Anterior cingulate cortex (tissue), 58 donors: Measurements from ENCODE around the gene PCNT.

Source experiments
- DNase-seq, 58 donors: peaks; one replicate each; lab custom pipeline; 2025; lab: John Stamatoyannopoulos, UW

PCNT gene

DNA sequence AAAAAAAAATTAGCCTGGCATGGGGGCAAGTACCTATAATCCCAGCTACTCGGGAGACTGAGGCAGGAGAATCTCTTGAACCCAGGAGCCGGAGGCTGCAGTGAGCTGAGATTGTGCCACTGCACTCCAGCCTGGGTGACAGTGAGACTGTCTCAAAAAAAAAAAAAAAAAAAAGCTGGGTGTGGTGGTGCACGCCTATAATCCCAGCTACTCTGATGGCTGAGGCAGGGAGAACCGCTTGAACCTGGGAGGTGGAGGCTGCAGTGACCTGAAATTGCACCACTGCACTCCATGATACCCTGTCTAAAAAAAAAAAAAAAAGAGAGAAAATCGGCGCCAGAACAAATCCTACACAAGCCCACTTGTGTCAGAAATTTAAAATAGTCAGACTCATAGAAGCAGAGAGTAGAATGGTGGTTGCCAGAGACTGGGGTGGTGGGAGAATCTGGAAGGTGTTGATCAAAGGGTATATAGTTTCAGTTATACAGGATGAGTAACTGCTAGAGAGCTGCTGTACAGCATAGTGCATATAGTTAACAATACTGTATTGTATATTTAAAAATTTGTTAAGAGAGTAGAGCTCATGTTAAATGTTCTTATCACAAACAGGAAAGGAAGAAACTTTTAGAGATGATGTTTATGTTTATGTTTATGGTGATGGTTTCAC, 144.3 kb downstream of the PCNT start:
- no peak for DNase-seq

DNA sequence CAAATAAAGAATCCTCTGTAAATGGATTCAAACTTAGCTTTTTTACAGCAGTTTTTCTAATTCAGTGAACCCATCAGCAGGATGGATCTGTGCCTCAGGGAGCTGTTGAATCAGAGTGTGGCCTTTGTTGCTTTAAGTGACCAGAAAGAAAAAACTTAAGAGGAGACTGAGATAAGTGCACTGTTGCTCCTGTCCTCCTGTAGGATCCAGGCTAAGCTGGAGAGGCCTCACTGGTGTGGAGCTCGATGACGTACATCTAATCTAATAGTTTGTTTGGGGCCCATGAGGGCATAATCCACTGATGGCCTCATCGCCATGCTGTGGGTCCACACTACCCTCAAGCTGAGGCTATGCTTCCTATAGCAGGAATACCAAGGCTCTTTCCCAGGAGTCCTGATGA, 145.3 kb downstream of the PCNT start:
- no peak for DNase-seq

DNA sequence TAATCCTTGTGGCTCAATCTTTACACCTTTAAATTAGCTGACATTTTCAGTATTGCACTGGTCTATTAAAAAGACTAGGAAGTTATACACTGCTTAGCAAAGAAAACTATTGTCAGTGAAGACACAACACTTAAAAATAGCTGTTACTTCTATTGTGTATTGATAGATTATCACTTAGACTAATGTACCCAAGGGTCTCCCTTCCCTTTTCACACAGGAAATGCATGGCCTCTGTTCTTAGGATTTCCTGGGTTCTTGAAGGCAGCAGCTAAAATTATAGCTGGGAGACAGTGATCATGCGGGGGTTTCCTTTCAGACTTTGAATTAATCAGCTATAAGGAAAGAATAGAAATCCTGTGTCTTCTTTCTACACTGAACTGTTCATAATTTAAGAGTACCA, 147.6 kb downstream of the PCNT start:
- DNase-seq, result peak in 1 of 58 donors; percentile 32

DNA sequence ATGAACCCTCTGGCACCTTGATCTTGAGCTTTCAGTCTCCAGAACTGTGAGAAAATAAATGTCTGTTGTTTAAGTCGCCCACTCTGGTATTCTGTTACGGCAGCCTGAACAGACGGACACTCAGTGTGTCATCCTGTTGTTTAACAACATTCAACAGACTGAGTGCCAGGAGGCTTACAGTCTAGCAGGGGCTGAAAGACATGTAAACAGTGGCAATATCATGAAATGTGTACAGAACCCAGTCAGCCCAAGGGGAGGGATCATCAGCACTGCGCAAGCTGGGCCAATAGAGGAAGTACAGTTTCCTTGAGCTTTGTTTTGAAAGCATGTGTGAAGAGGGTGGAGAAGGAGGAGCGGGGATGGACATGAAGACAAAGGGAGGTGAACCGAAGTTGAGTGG, 148.3 kb downstream of the PCNT start:
- peak in 3 of 58 donors; percentile 6 to 39 (median 25) for DNase-seq

DNA sequence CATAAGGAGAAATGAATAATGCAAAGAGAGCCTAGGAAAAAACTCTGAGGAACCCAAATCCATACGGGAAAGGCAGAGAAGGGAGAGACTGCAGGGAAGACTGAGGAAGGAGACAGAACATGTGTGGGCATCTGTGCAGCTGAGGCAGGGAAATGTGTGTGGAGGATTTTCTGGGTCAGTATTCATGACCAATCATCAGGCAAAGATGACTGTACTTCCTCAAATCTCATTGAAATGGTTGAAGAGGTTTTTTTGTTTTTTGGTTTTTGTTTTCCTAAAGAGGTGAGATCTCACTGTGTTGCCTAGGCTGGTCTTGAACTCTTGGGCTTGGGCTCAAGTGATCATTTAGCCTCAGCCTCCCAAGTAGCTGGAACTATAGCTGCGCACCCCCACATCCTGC, 150.4 kb downstream of the PCNT start:
- no peak for DNase-seq

- DNase-seq, result no peak
These were observed 151.3 kb downstream of the PCNT start for GRCh38 chr21:46475296-46475695.

- no peak for DNase-seq
These were observed 153.8 kb downstream of the PCNT start for GRCh38 chr21:46477765-46478164.

- DNase-seq, result no peak
These were observed 155.0 kb downstream of the PCNT start for GRCh38 chr21:46478910-46479309.

GRCh38 chr21:46480466-46480865, 156.5 kb downstream of the PCNT start:
- no peak for DNase-seq

GRCh38 chr21:46482225-46482845, 158.4 kb downstream of the PCNT start:
- DNase-seq, result no peak

- no peak for DNase-seq
These were observed 158.9 kb downstream of the PCNT start for GRCh38 chr21:46482846-46483231.

GRCh38 chr21:46483300-46484295, 159.6 kb downstream of the PCNT start:
- no peak for DNase-seq

- no peak for DNase-seq
These were observed 162.6 kb downstream of the PCNT start for GRCh38 chr21:46486481-46487126.

GRCh38 chr21:46489162-46489663, 165.3 kb downstream of the PCNT start:
- no peak for DNase-seq

DNA sequence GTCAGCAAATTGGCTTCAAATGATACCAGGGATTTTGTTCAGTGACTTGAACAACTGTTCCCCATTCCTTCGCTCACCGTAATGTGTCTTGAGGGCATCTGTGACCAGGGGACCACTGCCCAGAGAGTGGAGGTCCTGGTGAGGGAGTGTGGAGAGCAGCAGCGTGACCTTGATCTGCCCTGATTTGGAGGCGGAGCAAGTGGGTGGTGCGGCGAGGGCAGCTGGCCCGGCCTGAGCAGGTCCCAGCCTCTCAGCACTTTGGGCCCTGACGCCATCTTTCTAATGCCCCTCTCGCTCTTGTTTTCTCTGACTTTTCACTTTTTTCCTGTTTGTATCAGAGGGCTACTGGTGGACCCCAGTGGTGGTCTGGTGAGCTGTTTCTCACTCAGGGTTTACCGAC, 165.8 kb downstream of the PCNT start:
- DNase-seq, result no peak

GRCh38 chr21:46491553-46491952, 167.6 kb downstream of the PCNT start:
- no peak for DNase-seq

DNA sequence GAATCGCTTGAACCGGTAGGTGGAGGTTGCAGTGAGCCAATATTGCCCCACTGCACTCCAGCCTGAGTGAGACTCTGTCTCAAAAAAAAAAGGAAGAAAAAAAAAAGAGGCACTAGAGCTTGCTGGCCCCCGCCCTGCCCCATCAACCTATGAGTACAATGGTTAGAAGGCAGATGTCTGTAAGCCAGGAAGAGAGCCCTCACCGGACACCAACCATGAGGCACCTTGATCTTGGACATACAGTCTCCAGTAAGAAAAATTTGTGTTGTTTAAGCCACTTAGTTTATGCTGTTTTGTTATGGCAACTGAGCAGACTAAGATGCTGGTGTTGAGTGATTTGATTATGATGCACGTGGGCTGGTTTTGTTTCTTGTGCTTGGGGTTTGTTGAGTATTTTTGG, 168.9 kb downstream of the PCNT start:
- DNase-seq, result no peak

DNA sequence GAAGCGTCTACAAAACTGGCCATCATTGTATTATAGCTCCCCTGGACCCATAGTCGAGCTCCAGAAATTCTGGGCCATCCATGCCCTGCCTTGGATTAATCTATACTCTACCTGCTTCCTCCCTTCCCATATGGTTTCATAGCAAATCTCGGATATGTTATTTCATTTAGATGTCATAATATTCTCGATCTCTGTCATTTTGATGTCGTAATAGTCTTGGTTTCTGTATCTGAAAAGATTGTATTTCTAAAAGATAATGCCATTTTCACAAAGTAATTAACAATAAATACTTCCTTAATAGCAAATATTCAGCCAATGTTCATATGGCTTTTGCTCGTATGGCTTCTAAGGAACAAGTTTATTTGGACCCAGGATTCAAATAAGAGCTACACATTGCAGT, 169.9 kb downstream of the PCNT start:
- no peak for DNase-seq
